HEK293 (cell line): ENCODE data around the gene QDPR.

ENCODE experiments used
- GLI2 ChIP-seq: fragments of 450-650 bp; formaldehyde crosslinking; IDR thresholded peaks from 2 replicates; pipeline ENCODE4; 2017; ENCODE audit warnings: missing biosample characterization, missing genetic modification characterization, low read depth, borderline replicate concordance
- GLIS1 ChIP-seq: fragments of 450-650 bp; formaldehyde crosslinking; IDR thresholded peaks from 2 replicates; pipeline ENCODE4 v1.5.1; 2016; ENCODE audit warnings: missing biosample characterization, missing genetic modification characterization
- KLF8 ChIP-seq: fragments of 450-650 bp; formaldehyde crosslinking; IDR thresholded peaks from 2 replicates; pipeline ENCODE4 v1.5.1; 2016; ENCODE audit warnings: missing biosample characterization, missing genetic modification characterization
- OSR2 ChIP-seq: fragments of 450-650 bp; formaldehyde crosslinking; IDR thresholded peaks from 2 replicates; pipeline ENCODE4 v1.5.1; 2016; ENCODE audit warnings: missing biosample characterization, missing genetic modification characterization
- SCRT2 ChIP-seq: fragments of 450-650 bp; formaldehyde crosslinking; IDR thresholded peaks from 2 replicates; pipeline ENCODE4 v1.5.1; 2016; ENCODE audit warnings: missing biosample characterization, missing genetic modification characterization
- WT1 ChIP-seq: fragments of 450-650 bp; formaldehyde crosslinking; IDR thresholded peaks from 2 replicates; pipeline ENCODE4 v1.5.1; 2016; ENCODE audit warnings: missing biosample characterization, missing genetic modification characterization
- ZNF112 ChIP-seq: fragments of 450-650 bp; formaldehyde crosslinking; IDR thresholded peaks from 2 replicates; pipeline ENCODE4 v1.5.0; 2017; ENCODE audit warnings: missing biosample characterization, missing genetic modification characterization
- ZNF184 ChIP-seq: fragments of 450-650 bp; IDR thresholded peaks from 2 replicates; pipeline ENCODE4 v1.5.1; 2018; ENCODE audit warnings: missing biosample characterization, mild to moderate bottlenecking, missing genetic modification characterization
- ZNF2 ChIP-seq: fragments of 450-650 bp; formaldehyde crosslinking; IDR thresholded peaks from 2 replicates; pipeline ENCODE4 v1.5.1; 2016; ENCODE audit warnings: missing biosample characterization, missing genetic modification characterization
- ZNF202 ChIP-seq: fragments of 450-650 bp; formaldehyde crosslinking; IDR thresholded peaks from 2 replicates; pipeline ENCODE4 v1.5.1; 2016; ENCODE audit warnings: missing biosample characterization, missing genetic modification characterization, borderline replicate concordance
- ZNF248 ChIP-seq: fragments of 450-650 bp; formaldehyde crosslinking; IDR thresholded peaks from 2 replicates; pipeline ENCODE4 v1.5.1; 2017; ENCODE audit warnings: missing biosample characterization, missing genetic modification characterization
- ZNF302 ChIP-seq: fragments of 450-650 bp; formaldehyde crosslinking; IDR thresholded peaks from 2 replicates; pipeline ENCODE4 v1.5.1; 2016; ENCODE audit warnings: missing biosample characterization, missing genetic modification characterization, low read depth
- ZNF37A ChIP-seq: fragments of 450-650 bp; IDR thresholded peaks from 2 replicates; pipeline ENCODE4 v1.5.1; 2018; ENCODE audit warnings: missing biosample characterization, missing genetic modification characterization
- ZNF423 ChIP-seq: fragments of 450-650 bp; formaldehyde crosslinking; IDR thresholded peaks from 2 replicates; pipeline ENCODE4 v1.5.1; 2016; ENCODE audit warnings: missing biosample characterization, missing genetic modification characterization
- ZNF560 ChIP-seq: fragments of 450-650 bp; formaldehyde crosslinking; IDR thresholded peaks from 2 replicates; pipeline ENCODE4 v1.5.1; 2017; ENCODE audit warnings: missing biosample characterization, missing genetic modification characterization, borderline replicate concordance
- ZNF600 ChIP-seq: fragments of 450-650 bp; formaldehyde crosslinking; IDR thresholded peaks from 2 replicates; pipeline ENCODE4 v1.5.1; 2016; ENCODE audit warnings: missing biosample characterization, missing genetic modification characterization
- ZNF626 ChIP-seq: fragments of 450-650 bp; sonication (Bioruptor Pico); formaldehyde crosslinking; IDR thresholded peaks from 2 replicates; pipeline ENCODE4 v1.5.1; 2018; ENCODE audit warnings: missing biosample characterization, missing genetic modification characterization, inconsistent platforms
- ZNF707 ChIP-seq: fragments of 450-650 bp; formaldehyde crosslinking; IDR thresholded peaks from 2 replicates; pipeline ENCODE4 v1.5.1; 2016; ENCODE audit warnings: missing biosample characterization, missing genetic modification characterization
- TF ChIP-seq, protein P1 (sequence below): fragments of 450-650 bp; formaldehyde crosslinking; IDR thresholded peaks from 2 replicates; pipeline ENCODE4 v1.5.1; 2016; ENCODE audit warnings: missing biosample characterization, missing genetic modification characterization
- TF ChIP-seq, protein P2 (sequence below): fragments of 450-650 bp; formaldehyde crosslinking; IDR thresholded peaks from 2 replicates; pipeline ENCODE4 v1.5.1; 2017; ENCODE audit warnings: missing biosample characterization, mild to moderate bottlenecking, missing genetic modification characterization, moderate library complexity
- TF ChIP-seq, protein P3 (sequence below): fragments of 450-650 bp; formaldehyde crosslinking; IDR thresholded peaks from 2 replicates; pipeline ENCODE4 v1.5.1; 2016; ENCODE audit warnings: missing biosample characterization, missing genetic modification characterization
- TF ChIP-seq, protein P4 (sequence below): fragments of 450-650 bp; formaldehyde crosslinking; IDR thresholded peaks from 2 replicates; pipeline ENCODE4 v1.5.0; 2017; ENCODE audit warnings: missing biosample characterization, missing genetic modification characterization, borderline replicate concordance
- TF ChIP-seq, protein P5 (sequence below): fragments of 450-650 bp; formaldehyde crosslinking; IDR thresholded peaks from 2 replicates; pipeline ENCODE4 v1.5.1; 2016; ENCODE audit warnings: missing biosample characterization, missing genetic modification characterization
- TF ChIP-seq, protein P6 (sequence below): fragments of 450-650 bp; formaldehyde crosslinking; IDR thresholded peaks from 2 replicates; pipeline ENCODE4 v1.5.1; 2017; ENCODE audit warnings: missing biosample characterization, missing genetic modification characterization
- TF ChIP-seq, protein P7 (sequence below): fragments of 450-650 bp; formaldehyde crosslinking; conservative IDR thresholded peaks from 2 replicates; pipeline ENCODE4 v1.5.1; 2016; ENCODE audit warnings: low read depth, missing biosample characterization, missing genetic modification characterization

QDPR gene

DNA sequence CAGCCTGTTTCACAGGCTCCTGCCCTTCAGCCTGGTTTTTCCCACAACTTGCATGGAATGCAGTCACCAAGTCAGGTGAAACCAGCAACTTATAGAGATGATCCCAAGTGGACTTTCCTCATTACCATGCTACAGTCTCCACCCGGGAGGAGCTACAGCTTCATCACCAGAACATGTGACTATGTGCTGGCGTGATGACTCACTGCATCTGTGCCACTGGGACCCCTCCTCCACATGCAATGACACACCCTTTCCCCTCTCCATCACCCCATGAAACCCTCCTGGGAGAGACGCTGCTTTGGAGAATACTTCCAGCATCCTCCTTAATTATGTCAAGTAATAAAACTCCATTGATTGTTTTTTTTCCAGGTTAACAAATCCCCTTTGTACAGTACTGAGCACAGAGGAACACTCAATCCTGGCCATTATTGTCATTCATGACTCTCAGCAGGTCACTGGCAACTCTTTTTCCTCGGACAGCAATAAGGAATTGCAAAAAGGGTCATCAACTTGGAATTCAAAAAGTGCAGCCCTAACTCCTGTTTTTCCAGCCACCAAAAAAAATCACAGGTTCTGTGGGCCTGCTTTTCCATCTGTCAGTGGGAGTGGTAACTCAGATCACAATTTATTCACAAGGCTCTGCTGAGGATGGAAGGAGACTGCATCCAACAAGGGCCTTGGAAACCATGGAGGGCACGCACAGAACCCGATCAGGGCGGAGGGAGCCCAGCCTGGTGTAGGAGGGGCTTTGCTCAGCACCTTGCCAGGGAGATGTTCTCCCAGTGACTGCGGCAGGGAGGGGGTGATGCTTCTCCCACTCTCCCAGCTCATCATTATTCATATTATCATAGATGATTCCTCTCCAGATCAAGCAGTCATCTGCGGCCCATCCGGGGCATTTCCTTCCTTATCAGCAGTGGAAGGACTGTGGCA is 17.4 kb downstream of the QDPR start (continued):
- peak; percentile 38; the same call in 1 of the 2 replicates for TF ChIP-seq KLF8 (tag by site-specific recombination)
- TF ChIP-seq ZNF302 (tag by site-specific recombination), result no peak
- TF ChIP-seq ZNF37A (tag by site-specific recombination), result no peak
- TF ChIP-seq, protein P1, sequence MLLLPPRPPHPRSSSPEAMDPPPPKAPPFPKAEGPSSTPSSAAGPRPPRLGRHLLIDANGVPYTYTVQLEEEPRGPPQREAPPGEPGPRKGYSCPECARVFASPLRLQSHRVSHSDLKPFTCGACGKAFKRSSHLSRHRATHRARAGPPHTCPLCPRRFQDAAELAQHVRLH (tag by site-specific recombination), result no peak
- peak; percentile 63 for TF ChIP-seq ZNF600
- no peak for TF ChIP-seq ZNF2 (tag by site-specific recombination)
- TF ChIP-seq GLI2 (tag by site-specific recombination), result no peak
- TF ChIP-seq, protein P2, sequence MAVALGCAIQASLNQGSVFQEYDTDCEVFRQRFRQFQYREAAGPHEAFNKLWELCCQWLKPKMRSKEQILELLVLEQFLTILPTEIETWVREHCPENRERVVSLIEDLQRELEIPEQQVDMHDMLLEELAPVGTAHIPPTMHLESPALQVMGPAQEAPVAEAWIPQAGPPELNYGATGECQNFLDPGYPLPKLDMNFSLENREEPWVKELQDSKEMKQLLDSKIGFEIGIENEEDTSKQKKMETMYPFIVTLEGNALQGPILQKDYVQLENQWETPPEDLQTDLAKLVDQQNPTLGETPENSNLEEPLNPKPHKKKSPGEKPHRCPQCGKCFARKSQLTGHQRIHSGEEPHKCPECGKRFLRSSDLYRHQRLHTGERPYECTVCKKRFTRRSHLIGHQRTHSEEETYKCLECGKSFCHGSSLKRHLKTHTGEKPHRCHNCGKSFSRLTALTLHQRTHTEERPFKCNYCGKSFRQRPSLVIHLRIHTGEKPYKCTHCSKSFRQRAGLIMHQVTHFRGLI (tag by site-specific recombination), result no peak
- no peak; the same call in 1 of the 2 replicates for TF ChIP-seq GLIS1 (tag by site-specific recombination)
- TF ChIP-seq, protein P3, sequence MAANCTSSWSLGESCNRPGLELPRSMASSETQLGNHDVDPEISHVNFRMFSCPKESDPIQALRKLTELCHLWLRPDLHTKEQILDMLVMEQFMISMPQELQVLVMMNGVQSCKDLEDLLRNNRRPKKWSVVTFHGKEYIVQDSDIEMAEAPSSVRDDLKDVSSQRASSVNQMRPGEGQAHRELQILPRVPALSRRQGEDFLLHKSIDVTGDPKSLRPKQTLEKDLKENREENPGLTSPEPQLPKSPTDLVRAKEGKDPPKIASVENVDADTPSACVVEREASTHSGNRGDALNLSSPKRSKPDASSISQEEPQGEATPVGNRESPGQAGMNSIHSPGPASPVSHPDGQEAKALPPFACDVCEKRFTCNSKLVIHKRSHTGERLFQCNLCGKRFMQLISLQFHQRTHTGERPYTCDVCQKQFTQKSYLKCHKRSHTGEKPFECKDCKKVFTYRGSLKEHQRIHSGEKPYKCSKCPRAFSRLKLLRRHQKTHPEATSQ, result no peak
- TF ChIP-seq WT1 (tag by site-specific recombination), result peak; percentile 56
- no peak for TF ChIP-seq ZNF626 (tag by site-specific recombination)
- TF ChIP-seq OSR2, result peak; percentile 50; the same call in 1 of the 2 replicates
- TF ChIP-seq SCRT2, result no peak
- TF ChIP-seq, protein P4, sequence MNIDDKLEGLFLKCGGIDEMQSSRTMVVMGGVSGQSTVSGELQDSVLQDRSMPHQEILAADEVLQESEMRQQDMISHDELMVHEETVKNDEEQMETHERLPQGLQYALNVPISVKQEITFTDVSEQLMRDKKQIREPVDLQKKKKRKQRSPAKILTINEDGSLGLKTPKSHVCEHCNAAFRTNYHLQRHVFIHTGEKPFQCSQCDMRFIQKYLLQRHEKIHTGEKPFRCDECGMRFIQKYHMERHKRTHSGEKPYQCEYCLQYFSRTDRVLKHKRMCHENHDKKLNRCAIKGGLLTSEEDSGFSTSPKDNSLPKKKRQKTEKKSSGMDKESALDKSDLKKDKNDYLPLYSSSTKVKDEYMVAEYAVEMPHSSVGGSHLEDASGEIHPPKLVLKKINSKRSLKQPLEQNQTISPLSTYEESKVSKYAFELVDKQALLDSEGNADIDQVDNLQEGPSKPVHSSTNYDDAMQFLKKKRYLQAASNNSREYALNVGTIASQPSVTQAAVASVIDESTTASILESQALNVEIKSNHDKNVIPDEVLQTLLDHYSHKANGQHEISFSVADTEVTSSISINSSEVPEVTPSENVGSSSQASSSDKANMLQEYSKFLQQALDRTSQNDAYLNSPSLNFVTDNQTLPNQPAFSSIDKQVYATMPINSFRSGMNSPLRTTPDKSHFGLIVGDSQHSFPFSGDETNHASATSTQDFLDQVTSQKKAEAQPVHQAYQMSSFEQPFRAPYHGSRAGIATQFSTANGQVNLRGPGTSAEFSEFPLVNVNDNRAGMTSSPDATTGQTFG (tag by site-specific recombination), result no peak
- TF ChIP-seq ZNF202 (tag by site-specific recombination), result no peak
- TF ChIP-seq, protein P5, sequence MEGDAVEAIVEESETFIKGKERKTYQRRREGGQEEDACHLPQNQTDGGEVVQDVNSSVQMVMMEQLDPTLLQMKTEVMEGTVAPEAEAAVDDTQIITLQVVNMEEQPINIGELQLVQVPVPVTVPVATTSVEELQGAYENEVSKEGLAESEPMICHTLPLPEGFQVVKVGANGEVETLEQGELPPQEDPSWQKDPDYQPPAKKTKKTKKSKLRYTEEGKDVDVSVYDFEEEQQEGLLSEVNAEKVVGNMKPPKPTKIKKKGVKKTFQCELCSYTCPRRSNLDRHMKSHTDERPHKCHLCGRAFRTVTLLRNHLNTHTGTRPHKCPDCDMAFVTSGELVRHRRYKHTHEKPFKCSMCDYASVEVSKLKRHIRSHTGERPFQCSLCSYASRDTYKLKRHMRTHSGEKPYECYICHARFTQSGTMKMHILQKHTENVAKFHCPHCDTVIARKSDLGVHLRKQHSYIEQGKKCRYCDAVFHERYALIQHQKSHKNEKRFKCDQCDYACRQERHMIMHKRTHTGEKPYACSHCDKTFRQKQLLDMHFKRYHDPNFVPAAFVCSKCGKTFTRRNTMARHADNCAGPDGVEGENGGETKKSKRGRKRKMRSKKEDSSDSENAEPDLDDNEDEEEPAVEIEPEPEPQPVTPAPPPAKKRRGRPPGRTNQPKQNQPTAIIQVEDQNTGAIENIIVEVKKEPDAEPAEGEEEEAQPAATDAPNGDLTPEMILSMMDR (tag by site-specific recombination), result no peak
- TF ChIP-seq, protein P6, sequence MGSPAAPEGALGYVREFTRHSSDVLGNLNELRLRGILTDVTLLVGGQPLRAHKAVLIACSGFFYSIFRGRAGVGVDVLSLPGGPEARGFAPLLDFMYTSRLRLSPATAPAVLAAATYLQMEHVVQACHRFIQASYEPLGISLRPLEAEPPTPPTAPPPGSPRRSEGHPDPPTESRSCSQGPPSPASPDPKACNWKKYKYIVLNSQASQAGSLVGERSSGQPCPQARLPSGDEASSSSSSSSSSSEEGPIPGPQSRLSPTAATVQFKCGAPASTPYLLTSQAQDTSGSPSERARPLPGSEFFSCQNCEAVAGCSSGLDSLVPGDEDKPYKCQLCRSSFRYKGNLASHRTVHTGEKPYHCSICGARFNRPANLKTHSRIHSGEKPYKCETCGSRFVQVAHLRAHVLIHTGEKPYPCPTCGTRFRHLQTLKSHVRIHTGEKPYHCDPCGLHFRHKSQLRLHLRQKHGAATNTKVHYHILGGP (tag by site-specific recombination), result no peak
- no peak for TF ChIP-seq ZNF248 (tag by site-specific recombination)
- TF ChIP-seq ZNF423 (tag by site-specific recombination), result no peak
- TF ChIP-seq, protein P7, sequence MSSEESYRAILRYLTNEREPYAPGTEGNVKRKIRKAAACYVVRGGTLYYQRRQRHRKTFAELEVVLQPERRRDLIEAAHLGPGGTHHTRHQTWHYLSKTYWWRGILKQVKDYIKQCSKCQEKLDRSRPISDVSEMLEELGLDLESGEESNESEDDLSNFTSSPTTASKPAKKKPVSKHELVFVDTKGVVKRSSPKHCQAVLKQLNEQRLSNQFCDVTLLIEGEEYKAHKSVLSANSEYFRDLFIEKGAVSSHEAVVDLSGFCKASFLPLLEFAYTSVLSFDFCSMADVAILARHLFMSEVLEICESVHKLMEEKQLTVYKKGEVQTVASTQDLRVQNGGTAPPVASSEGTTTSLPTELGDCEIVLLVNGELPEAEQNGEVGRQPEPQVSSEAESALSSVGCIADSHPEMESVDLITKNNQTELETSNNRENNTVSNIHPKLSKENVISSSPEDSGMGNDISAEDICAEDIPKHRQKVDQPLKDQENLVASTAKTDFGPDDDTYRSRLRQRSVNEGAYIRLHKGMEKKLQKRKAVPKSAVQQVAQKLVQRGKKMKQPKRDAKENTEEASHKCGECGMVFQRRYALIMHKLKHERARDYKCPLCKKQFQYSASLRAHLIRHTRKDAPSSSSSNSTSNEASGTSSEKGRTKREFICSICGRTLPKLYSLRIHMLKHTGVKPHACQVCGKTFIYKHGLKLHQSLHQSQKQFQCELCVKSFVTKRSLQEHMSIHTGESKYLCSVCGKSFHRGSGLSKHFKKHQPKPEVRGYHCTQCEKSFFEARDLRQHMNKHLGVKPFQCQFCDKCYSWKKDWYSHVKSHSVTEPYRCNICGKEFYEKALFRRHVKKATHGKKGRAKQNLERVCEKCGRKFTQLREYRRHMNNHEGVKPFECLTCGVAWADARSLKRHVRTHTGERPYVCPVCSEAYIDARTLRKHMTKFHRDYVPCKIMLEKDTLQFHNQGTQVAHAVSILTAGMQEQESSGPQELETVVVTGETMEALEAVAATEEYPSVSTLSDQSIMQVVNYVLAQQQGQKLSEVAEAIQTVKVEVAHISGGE (tag by site-specific recombination), result no peak
- TF ChIP-seq ZNF560, result no peak
- no peak for TF ChIP-seq ZNF707
- TF ChIP-seq ZNF184, result no peak
- TF ChIP-seq ZNF112 (tag by site-specific recombination), result no peak
